Mesenchymal stem cell (in vitro differentiated cells and primary cell): ENCODE results near the gene RTN3. TPM values are rescaled to one million over a fixed set of nuclear protein-coding genes. Genes with fewer than 3 reads are reported as not detected.

Source experiments
- DNase-seq: peaks from one replicate; pipeline ENCODE4 v3.0.0-alpha.2; 2013
- H2AFZ ChIP-seq: one replicate; pipeline ENCODE4 v1.6.1; 2013; ENCODE audit warnings: low read depth, mild to moderate bottlenecking, control low read depth, inconsistent platforms, low read length, moderate library complexity
- H2AK5ac ChIP-seq: 2 replicates; pipeline ENCODE4 v1.6.1; 2013; ENCODE audit warnings: low read length, moderate library complexity, mild to moderate bottlenecking, inconsistent platforms; ENCODE audit not compliant: severe bottlenecking
- H2BK120ac ChIP-seq: one replicate; pipeline ENCODE4 v1.6.1; 2013; ENCODE audit warnings: low read depth, mild to moderate bottlenecking, inconsistent platforms, low read length, moderate library complexity
- H2BK12ac ChIP-seq, 2 experiments: one replicate each; pipeline ENCODE4 v1.6.1; 2013; ENCODE audit warnings: inconsistent platforms in 2 of 2, low read length in 2 of 2, mild to moderate bottlenecking in 2 of 2, moderate library complexity in 2 of 2, control low read depth in 1 of 2
- H2BK15ac ChIP-seq: one replicate; pipeline ENCODE4 v1.6.1; 2013; ENCODE audit warnings: mild to moderate bottlenecking, low read depth, inconsistent platforms; ENCODE audit not compliant: poor library complexity, severe bottlenecking
- H2BK5ac ChIP-seq: 2 replicates; pipeline ENCODE4 v1.6.1; 2013; ENCODE audit warnings: low read depth, mild to moderate bottlenecking, low read length, control low read depth, inconsistent platforms; ENCODE audit not compliant: poor library complexity, severe bottlenecking
- H3K14ac ChIP-seq, 2 experiments: one replicate each; pipeline ENCODE4 v1.6.1; 2013; ENCODE audit warnings: inconsistent platforms in 2 of 2, low read length in 2 of 2, control low read depth in 1 of 2, mild to moderate bottlenecking in 1 of 2, moderate library complexity in 1 of 2
- H3K18ac ChIP-seq, 2 experiments: one replicate each; pipeline ENCODE4 v1.6.1; 2013; ENCODE audit warnings: inconsistent platforms in 2 of 2, low read length in 2 of 2, control low read depth in 1 of 2, low read depth in 1 of 2, mild to moderate bottlenecking in 1 of 2
- H3K23ac ChIP-seq, 2 experiments: one replicate each; pipeline ENCODE4 v1.6.1; 2013; ENCODE audit warnings: inconsistent platforms in 2 of 2, low read length in 2 of 2, mild to moderate bottlenecking in 2 of 2, moderate library complexity in 2 of 2, control low read depth in 1 of 2
- H3K27ac ChIP-seq: 2 replicates; pipeline ENCODE4 v1.5.1; 2013; ENCODE audit warnings: mild to moderate bottlenecking, moderate library complexity, low read length, control low read depth, inconsistent platforms; ENCODE audit not compliant: poor library complexity, severe bottlenecking
- H3K27me3 ChIP-seq, 2 experiments: 2 replicates each; pipeline versions ENCODE4 v1.6.1 to v1.7.0; 2013; ENCODE audit warnings: low read length in 2 of 2, mild to moderate bottlenecking in 2 of 2, moderate library complexity in 2 of 2, control low read depth in 1 of 2, inconsistent platforms in 1 of 2; ENCODE audit not compliant: control insufficient read depth in 1 of 2, insufficient read depth in 1 of 2
- H3K36me3 ChIP-seq, 2 experiments: 2 replicates each; pipeline versions ENCODE4 v1.6.1 to v1.7.0; 2013; ENCODE audit warnings: low read length in 2 of 2, control low read depth in 1 of 2, inconsistent platforms in 1 of 2, low read depth in 1 of 2, mild to moderate bottlenecking in 1 of 2; ENCODE audit not compliant: insufficient read depth in 2 of 2, control insufficient read depth in 1 of 2
- H3K4ac ChIP-seq, 2 experiments: one replicate each; pipeline ENCODE4 v1.6.1; 2013; ENCODE audit warnings: inconsistent platforms in 2 of 2, low read length in 2 of 2, mild to moderate bottlenecking in 2 of 2, moderate library complexity in 2 of 2, control low read depth in 1 of 2, low read depth in 1 of 2
- H3K4me1 ChIP-seq: 2 replicates; pipeline ENCODE4 v1.6.1; 2013; ENCODE audit warnings: low read depth, low read length, control low read depth; ENCODE audit not compliant: control insufficient read depth, insufficient read depth
- H3K4me2 ChIP-seq: 2 replicates; pipeline ENCODE4 v1.6.1; 2013; ENCODE audit warnings: low read length, mild to moderate bottlenecking, inconsistent platforms; ENCODE audit not compliant: poor library complexity, severe bottlenecking
- H3K4me3 ChIP-seq, 2 experiments: 2 replicates each; pipeline versions ENCODE4 v1.5.1 to v1.7.0; 2013; ENCODE audit warnings: low read length in 2 of 2, mild to moderate bottlenecking in 2 of 2, control low read depth in 1 of 2, low read depth in 1 of 2; ENCODE audit not compliant: insufficient read depth in 1 of 2
- H3K79me1 ChIP-seq: replicated peaks from 2 replicates; pipeline ENCODE4 v1.6.1; 2013; ENCODE audit warnings: mild to moderate bottlenecking, control low read depth, low read length, inconsistent platforms; ENCODE audit not compliant: poor library complexity, severe bottlenecking
- H3K9ac ChIP-seq: 2 replicates; pipeline ENCODE4 v1.7.0; 2013; ENCODE audit warnings: mild to moderate bottlenecking, low read length, moderate library complexity
- H3K9me3 ChIP-seq: 2 replicates; pipeline ENCODE4 v1.7.0; 2013; ENCODE audit warnings: mild to moderate bottlenecking, low read length; ENCODE audit not compliant: control insufficient read depth
- H4K8ac ChIP-seq: one replicate; pipeline ENCODE4 v1.6.1; 2013; ENCODE audit warnings: inconsistent platforms, mild to moderate bottlenecking, low read length, moderate library complexity
- H4K91ac ChIP-seq: one replicate; pipeline ENCODE4 v1.6.1; 2013; ENCODE audit warnings: mild to moderate bottlenecking, low read length, inconsistent platforms
- WGBS: methylation state at CpG from one replicate; pipeline ENCODE4 v1.1.7; 2013; ENCODE audit warnings: mixed read lengths; 5-methylcytosine and 5-hydroxymethylcytosine counted together
- small RNA-seq: library from polyadenylated mRNA; stranded (forward); fragments of <200 nt; extraction: miRNeasy Mini kit (QIAGEN cat#:217004); gene quantifications from one replicate; pipeline ENCODE3, GENCODE V24; 2013; ENCODE audit warnings: low read depth

The RTN3 gene

DNA sequence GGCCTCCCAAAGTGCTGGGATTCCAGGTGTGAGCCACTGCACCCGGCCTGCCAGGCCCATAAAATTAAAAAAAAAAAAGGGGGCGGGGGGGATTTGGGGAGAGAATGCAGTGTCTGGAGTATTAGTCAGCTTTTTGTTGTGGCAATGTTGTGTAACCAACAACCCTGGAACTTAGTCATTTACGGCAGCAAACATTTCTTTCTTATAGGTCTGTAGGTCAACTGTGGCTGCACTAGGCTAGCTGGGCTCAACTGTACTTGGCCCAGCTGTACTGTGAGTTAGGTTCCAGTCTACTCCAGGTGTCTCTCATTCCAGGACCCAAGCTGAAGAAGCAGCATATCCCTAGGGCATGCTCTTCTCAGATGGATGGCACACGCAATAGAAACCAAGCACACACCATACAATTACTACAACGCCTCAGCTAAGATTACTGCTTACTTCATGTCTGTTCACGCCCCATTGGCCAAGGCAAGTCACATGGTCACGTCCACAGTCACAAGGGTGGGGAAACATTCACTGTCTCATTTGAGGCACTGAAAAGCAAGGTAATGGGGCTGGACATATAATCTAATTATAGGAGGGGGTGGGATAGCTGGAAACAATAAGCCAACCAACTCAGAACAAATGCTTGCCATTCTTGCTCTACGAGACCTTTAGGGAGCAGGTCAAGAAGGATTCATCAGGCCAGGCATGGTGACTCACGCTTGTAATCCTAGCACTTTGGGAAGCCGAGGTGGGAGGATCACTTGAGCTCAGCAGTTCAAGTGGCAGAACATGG lies 121.5 kb downstream of the RTN3 start:
- Histone ChIP-seq H3K18ac (peak overlapping the region in 1 of 2 experiments; percentile 11), H2BK15ac (no peak overlapping the region), H4K91ac (no peak overlapping the region), H4K8ac (no peak overlapping the region), H2AK5ac (no peak overlapping the region), H3K27me3 (no peaks in the 10 kb centered on the region), H3K4ac (no peak overlapping the region), H2BK12ac (peak overlapping the region in 1 of 2 experiments; percentile 21), H2AFZ (peak overlapping the region; percentile 30), H3K9ac (peak overlapping the region; percentile 32), H3K9me3 (no peaks in the 10 kb centered on the region), H3K4me3 (no peak overlapping the region), H3K23ac (no peak overlapping the region), H3K14ac (peak overlapping the region in 1 of 2 experiments; percentile 4), H3K4me1 (peaks cover 5% of the 10 kb centered on the region), H2BK5ac (no peak overlapping the region), H3K4me2 (no peak overlapping the region), H3K27ac (no peak overlapping the region), H2BK120ac (no peak overlapping the region), H3K79me1 (no peaks in the 10 kb centered on the region), H3K36me3 (no peaks in the 10 kb centered on the region)
- WGBS: 58% methylated on average over 10 of the region's 10 CpGs
- peak; percentile 82 for DNase-seq

DNA sequence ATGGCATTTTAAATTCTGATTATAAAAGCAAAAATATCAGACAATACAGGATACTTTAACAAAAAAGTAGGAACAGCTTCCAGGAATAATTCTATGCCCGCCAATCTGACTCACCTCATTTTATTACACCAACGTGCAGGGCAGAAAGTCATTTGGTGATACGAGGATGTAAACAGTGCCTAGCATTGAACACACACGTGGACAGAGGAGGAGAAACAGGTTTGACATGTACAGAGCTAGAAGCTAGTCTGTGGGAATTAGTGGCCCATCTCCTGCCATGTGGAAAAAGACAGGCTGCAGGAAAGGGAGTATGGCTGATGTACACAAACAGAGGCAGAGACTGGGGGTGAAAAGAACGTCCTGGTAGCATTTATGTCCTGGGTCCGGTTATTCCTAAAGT lies 123.0 kb downstream of the RTN3 start:
- Histone ChIP-seq H3K4me2 (no peak overlapping the region), H3K9me3 (no peaks in the 10 kb centered on the region), H2BK5ac (no peak overlapping the region), H2BK120ac (no peak overlapping the region), H3K4me1 (peaks cover 5% of the 10 kb centered on the region), H3K27ac (no peak overlapping the region), H2AK5ac (no peak overlapping the region), H3K14ac (no peak overlapping the region), H3K9ac (no peak overlapping the region), H4K8ac (no peak overlapping the region), H3K79me1 (peaks cover 2% of the 10 kb centered on the region), H3K36me3 (no peaks in the 10 kb centered on the region), H2BK12ac (no peak overlapping the region), H3K27me3 (no peaks in the 10 kb centered on the region), H3K18ac (no peak overlapping the region), H3K23ac (no peak overlapping the region), H2BK15ac (no peak overlapping the region), H4K91ac (no peak overlapping the region), H2AFZ (no peak overlapping the region), H3K4me3 (no peak overlapping the region), H3K4ac (no peak overlapping the region)
- no peak for DNase-seq
- 76% methylated on average over 5 of the region's 6 CpGs for WGBS

DNA sequence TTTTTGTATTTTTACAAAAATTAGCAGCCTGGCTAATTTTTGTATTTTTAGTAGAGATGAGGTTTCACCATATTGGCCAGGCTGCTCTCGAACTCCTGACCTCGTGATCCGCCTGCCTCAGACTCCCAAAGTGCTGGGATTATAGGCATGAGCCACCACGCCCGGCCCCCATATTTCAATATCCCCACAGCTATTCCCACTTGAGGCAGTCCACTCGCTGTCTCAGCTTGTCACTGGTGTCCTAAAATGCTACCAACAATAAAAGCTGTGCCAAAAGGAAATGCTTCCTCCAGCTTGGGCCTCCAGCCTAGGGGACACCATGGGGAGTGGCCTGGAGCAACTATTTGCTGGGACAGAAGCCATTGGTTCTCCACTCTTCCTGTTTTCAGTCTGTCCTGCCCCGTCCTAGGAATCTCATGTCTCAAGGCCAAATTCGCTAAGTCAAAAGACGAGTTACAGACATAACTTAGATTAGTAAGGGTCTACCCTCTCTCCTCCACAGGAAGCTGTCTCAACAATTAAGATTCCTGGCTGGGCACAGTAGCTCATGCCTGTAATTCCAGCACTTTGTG lies 124.6 kb downstream of the RTN3 start:
- no peak overlapping the region for H2AFZ ChIP-seq
- 86% methylated on average over 9 of the region's 9 CpGs for WGBS

More for the DNA sequence above, 124.6 kb downstream of the RTN3 start:
- H2BK15ac ChIP-seq: no peak overlapping the region
- H3K14ac ChIP-seq: no peak overlapping the region
- H3K36me3 ChIP-seq: no peaks in the 10 kb centered on the region
- no peak overlapping the region for H3K23ac ChIP-seq
- H4K8ac ChIP-seq: peak overlapping the region; percentile 59
- no peak for DNase-seq
- no peak overlapping the region for H3K4me2 ChIP-seq
- H3K27ac ChIP-seq: no peak overlapping the region
- no peak overlapping the region for H3K4me3 ChIP-seq
- no peak overlapping the region for H3K9ac ChIP-seq
- peaks cover 5% of the 10 kb centered on the region for H3K4me1 ChIP-seq
- no peaks in the 10 kb centered on the region for H3K27me3 ChIP-seq
- no peak overlapping the region for H3K18ac ChIP-seq
- no peak overlapping the region for H2BK12ac ChIP-seq
- H2BK5ac ChIP-seq: no peak overlapping the region
- H4K91ac ChIP-seq: no peak overlapping the region
- H3K4ac ChIP-seq: no peak overlapping the region
- H3K9me3 ChIP-seq: no peaks in the 10 kb centered on the region
- H3K79me1 ChIP-seq: peaks cover 3% of the 10 kb centered on the region
- H2AK5ac ChIP-seq: no peak overlapping the region
- no peak overlapping the region for H2BK120ac ChIP-seq

Small RNA genes within 50 kb of the gene (small RNA-seq; reads per million reads assigned to genes)
- not detected for gene AP000753.3
- gene RN7SL596P: not detected
